ENCODE data around the gene NT5C1A. TPM values are rescaled to one million over a fixed set of nuclear protein-coding genes. Genes with fewer than 3 reads are reported as not detected.

NT5C1A gene
- total RNA-seq, 1 donor: not detected

- no peak for TF ChIP-seq CTCF (IDR thresholded peaks at IDR 0.05; ENCODE audit: insufficient read depth, low read length)
- H3K4me3 ChIP-seq (ENCODE audit: low read depth, low read length): no peak overlapping the region
- no peak for DNase-seq (ENCODE audit: low read depth)
Measured at GRCh38 chr1:39652554-39652953, 19.4 kb downstream of the NT5C1A start.

GRCh38 chr1:39652105-39652504 is 19.8 kb downstream of the NT5C1A start:
- DNase-seq (ENCODE audit: low read depth): no peak
- no peak overlapping the region for H3K4me3 ChIP-seq (ENCODE audit: low read depth, low read length)
- TF ChIP-seq CTCF (IDR thresholded peaks at IDR 0.05; ENCODE audit: insufficient read depth, low read length): no peak

GRCh38 chr1:39650431-39650830 is 21.5 kb downstream of the NT5C1A start:
- no peak overlapping the region for H3K4me3 ChIP-seq (ENCODE audit: low read depth, low read length)
- no peak for DNase-seq (ENCODE audit: low read depth)
- TF ChIP-seq CTCF (IDR thresholded peaks at IDR 0.05; ENCODE audit: insufficient read depth, low read length): no peak

- TF ChIP-seq CTCF (IDR thresholded peaks at IDR 0.05; ENCODE audit: insufficient read depth, low read length): no peak
- DNase-seq (ENCODE audit: low read depth): no peak
- no peak overlapping the region for H3K4me3 ChIP-seq (ENCODE audit: low read depth, low read length)
Measured at GRCh38 chr1:39649636-39650185, 22.2 kb downstream of the NT5C1A start.

- no peak for TF ChIP-seq CTCF (IDR thresholded peaks at IDR 0.05; ENCODE audit: insufficient read depth, low read length)
- no peak overlapping the region for H3K4me3 ChIP-seq (ENCODE audit: low read depth, low read length)
- no peak for DNase-seq (ENCODE audit: low read depth)
Measured at GRCh38 chr1:39648496-39648895, 23.4 kb downstream of the NT5C1A start.

- no peak for DNase-seq (ENCODE audit: low read depth)
- TF ChIP-seq CTCF (IDR thresholded peaks at IDR 0.05; ENCODE audit: insufficient read depth, low read length): no peak
- H3K4me3 ChIP-seq (ENCODE audit: low read depth, low read length): no peak overlapping the region
Measured at GRCh38 chr1:39647247-39647646, 24.7 kb downstream of the NT5C1A start.

All from fibroblast of the aortic adventitia (primary cell).